Activated CD4-positive, alpha-beta T cell treated with anti-CD3 and anti-CD28 coated beads, Interleukin-2, amount 50 U/mL, for 4 hours (primary cell): ENCODE data around the gene SMAD7.

ENCODE experiments used
- DNase-seq, 2 experiments: peaks; one replicate each; pipeline ENCODE4 v3.0.0-alpha.2; 2020

The SMAD7 gene

DNA sequence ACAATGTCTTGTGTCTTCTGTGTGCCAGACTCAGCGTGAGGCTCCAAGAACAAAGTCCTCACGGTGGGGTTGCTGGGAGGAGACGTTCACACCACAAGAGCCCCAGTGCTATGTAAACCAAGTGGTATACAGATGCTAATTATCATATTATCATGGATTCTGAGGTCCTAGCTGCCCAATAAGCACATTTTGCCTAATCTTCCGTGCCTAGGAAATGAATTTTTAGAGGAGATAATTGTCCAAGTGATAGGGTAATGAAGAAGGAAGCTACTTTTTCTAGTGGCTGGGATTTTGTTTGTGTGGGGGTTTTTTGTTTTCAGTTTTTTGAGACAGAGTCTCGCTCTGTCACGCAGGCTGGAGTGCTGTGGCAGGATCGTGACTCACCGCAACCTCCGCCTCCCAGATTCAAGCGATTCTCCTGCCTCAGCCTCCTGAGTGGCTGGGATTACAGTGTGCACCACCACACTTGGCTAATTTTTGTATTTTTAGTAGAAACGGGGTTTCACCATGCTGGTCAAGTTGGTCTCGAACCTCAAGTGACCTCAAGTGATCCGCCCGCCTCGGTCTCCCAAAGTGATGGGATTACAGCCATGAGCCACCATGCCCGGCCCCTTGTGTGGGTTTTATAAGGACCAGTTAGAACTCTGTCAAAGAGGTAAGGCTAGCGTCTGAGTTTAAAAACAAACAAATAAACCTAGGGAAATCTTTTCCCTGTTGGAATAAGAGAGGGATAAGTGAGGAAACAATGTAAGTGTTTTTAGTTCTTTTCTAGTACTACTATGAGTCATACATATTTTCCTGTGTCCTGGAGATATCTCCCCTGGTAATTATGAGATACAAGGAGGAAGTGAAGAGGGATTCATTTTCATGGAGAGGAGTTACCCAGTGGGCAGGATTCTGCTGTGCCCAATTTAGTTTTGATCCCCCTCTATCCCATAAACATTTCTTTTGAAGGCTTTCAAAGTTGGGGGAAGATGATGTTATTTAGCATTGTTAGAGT lies 9.5 kb upstream of the SMAD7 start:
- no peak for DNase-seq

DNA sequence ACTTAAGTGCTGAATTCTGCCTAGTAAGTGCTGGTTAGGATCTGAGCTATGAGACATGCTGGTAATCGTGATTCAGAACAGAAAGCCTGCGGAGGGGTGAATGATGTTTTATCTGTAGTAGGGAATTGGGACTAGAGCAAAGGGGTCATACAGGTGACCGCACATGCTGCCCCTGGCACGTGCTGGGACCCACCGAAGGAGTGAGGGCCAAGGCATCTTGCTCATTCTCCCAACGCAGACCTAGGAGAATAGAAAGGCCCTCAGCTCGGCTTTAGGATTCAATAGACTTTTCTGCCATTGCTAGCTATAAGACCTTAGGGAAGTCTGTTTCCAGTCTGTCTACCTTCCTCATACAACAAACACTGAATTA lies 8.8 kb upstream of the SMAD7 start:
- no peak for DNase-seq

GRCh38 chr18:48958951-48959350 lies 8.2 kb upstream of the SMAD7 start:
- DNase-seq = no peak

- no peak for DNase-seq
These were observed 6.9 kb upstream of the SMAD7 start for GRCh38 chr18:48957616-48958015.

DNA sequence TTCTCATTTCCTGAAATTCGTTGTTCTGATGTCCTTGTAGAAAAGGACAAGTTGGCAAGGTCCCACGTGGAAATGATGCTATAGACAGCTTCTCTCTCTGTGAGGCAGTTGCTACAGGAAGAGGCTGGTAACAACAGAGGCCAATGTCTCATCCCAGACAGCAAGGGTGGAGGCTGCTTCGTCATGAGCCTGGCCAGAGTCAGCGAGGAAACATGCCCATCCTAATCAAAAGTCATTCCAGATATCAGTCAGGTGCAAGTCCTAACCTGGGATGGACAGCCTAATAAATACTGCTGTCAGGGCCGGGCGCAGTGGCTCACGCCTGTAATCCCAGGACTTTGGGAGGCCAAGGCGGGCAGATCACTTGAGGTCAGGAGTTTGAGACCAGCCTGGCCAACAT lies 6.4 kb upstream of the SMAD7 start:
- no peak for DNase-seq

- no peak for DNase-seq
These were observed 5.6 kb upstream of the SMAD7 start for GRCh38 chr18:48956356-48956755.

DNA sequence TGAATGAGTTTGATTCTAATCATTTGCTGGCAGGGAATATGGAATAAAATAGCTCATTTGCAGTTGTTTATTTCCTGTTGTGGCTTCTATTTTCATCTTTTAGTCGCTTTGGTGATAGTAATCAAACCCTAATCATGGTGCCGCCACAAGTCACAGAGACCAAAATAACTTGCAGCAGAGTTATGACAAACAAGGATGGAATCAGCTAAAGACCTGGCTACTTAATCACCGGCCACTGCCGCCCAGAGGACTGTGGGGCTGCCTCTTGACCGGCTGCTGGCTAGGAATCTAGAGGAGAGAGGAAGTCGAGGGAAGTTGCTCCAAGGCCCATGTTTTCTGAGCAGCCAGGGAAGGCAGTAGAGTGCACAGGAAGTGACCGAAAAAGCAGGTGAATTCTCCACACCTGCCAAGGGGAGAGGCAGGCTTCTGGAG lies 5.1 kb upstream of the SMAD7 start:
- no peak for DNase-seq

GRCh38 chr18:48954886-48955819 lies 4.4 kb upstream of the SMAD7 start:
- DNase-seq = no peak

GRCh38 chr18:48953104-48953706 lies 2.4 kb upstream of the SMAD7 start:
- no peak for DNase-seq

DNA sequence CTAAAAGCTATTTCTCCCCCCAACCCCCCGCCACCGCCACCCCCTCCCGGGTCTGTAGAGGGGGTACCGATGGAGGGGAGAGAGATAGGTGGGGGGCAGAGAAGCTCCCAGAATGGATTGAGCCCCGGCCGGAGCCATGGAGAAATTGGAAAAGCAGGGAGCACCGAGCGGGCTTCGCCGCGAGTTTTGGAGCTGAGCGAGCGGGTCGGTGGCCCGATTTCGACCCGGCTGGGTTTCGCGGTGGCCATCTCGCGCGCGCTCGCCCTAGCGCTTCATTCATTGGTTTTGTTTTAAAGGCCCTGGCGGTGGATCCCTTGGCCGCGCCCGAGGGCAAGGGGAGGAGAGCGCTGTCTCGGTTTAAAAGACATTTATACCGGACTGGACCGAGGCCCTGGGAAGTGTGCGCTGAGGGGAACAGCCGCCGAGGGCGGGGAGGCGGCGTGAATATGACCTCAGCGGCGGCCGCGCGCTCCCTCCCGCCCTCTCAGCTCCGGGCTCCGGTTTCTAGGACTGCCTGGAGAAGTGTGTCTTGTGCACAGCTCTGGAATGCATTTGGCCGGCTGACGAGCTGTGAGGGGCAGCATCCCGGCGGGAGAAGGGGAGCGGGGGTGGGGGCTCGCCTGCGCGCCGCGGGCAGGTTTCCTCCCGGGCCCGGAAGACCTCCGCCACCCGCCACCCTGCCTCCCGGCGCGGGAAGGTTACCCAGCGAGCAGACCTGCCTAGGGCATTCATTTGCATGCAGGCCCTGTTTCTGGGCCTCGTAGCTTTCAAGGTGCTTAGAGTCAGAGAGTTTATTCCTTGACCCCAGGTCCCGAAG lies 1.7 kb upstream of the SMAD7 start:
- DNase-seq = peak in 1 of 2 experiments; percentile 34

DNA sequence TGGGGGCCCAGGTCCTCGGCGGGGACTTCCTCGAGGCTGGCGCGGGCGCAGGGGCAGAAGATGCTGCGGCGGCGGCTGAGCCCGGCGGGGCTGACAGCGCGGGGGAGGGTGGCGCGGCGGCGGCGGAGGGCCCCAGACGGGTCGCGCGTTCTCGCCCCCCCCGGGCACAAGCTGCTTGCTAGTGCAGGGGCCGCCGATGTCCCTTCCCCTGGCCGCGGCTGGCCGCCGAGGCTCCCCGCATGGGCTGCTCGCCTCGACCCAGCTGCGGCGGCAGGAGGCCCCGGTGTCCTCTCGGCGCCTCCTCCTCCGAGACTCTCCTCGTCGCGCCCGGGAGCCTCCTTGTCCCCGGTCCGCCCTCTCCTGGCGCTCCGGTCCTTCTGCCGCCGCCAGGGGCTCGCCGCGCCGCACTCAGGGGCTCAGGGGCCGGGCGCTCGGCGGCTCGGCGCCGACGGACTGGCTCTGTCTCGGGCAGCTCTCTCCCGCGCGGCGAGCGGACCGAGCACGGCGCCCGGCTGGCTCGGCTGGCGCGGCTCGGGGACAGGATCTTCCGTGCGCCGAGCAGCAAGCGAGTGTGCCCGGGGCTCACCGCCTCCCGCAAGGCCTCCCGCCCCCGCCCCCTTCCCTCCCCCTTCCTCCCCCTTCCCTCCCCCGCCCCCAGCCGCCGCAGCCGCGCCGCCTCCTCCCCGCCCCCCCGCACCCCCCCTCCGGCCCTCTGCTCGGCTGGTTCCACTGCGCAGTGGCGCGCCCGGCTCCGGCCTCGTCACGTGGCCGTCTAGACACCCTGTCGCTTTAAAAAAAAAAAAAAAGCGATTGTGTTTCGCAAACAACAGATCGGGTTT lies 902 bp upstream of the SMAD7 start:
- peak; percentile 66 to 78 for DNase-seq

GRCh38 chr18:48949606-48950535 lies 894 bp downstream of the SMAD7 start:
- DNase-seq = no peak

DNA sequence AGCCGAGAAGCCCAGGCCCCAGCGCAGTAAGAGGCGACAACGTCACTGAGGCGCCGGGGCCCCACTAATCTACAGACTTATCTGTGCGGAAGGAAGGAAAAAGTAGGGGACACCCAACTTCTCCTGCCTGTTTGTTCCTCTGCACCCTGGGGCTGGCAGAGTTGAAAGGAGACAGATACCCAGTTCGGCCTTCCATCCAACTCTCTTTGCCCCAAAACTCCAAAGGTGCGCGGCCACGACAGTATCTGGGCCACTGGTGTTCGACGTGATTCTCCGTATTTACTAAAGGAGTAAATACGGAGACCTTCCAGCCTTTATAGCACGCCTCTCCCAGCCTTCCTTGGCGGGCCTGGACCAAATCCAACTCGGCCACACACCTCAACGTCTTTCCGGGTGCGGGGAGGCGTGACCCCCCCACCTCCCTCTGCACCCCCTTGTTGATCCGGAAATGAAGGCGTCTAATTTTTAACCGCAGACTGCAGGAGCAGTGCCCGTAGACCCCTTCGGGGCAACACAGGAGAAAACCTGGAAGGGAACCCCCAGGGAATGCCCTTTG lies 1.6 kb downstream of the SMAD7 start:
- no peak for DNase-seq

DNA sequence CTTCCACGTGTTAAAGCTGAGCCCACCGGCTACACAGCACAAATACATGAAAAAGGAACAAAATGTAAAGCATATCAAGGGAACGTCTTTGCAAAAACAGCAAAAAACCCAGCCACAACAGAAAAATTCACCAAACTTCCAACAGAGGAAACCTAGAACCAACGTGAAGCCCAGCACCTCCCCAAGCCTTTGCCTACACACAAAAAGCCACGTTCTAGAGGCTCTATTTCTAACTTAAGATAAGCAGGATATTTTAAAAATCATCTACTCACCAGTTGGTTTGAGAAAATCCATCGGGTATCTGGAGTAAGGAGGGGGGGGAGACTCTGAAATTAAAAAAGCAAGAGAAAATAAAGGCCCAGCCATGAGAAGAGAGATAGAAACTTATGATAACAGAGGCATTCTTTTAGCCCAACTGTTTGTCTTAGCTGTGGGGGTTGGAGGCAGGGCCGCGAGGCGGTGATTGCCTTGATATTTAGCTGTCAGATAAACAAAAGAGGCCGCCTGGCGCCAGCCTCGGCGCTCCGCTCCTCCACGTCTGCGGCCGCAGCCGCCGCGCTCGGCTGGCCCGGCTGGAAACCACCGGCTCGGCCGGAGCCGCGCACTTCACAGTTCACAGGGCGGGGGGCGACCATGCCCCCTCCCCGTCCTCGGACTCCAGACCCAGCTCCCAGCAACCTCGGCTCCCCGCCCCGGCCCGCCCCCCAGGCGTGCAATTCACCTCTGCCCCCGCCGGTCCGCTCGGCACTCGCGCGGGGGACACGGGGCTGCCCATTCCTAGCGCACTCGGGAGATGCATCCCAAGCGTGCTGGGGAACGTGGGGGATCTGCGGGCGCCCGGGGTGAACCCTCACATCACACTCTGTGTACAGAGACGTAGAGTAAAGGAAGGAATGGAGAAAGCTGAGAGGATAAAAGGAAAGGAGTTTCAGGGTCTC lies 2.4 kb downstream of the SMAD7 start:
- DNase-seq = peak in 1 of 2 experiments; percentile 31

- DNase-seq = no peak
These were observed 3.2 kb downstream of the SMAD7 start for GRCh38 chr18:48947560-48947959.

GRCh38 chr18:48947092-48947491 lies 3.7 kb downstream of the SMAD7 start:
- no peak for DNase-seq

DNA sequence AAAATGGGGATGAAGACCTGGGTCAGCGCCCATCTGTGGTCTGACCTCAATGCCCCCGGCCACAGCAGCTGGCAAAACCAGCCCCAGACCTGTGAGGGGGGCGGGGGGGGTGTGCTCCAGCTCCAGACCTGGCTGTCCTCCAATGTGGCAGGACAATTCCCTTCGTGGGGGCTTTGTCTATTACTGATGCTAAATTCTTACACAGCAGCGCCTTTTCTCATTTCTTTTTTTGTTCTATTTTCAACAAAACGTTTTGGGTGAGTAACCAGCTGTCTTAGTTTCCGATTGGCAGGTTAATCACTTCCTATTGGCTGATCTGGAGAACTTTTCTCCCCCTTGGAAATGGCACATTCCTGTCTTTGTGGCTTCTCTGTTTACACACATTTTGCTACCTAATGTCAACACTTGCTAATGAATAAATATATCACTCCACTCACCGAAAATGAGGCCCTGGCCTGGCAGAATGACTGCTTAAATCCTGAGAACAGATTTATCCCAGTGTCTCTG lies 4.4 kb downstream of the SMAD7 start:
- DNase-seq = no peak

DNA sequence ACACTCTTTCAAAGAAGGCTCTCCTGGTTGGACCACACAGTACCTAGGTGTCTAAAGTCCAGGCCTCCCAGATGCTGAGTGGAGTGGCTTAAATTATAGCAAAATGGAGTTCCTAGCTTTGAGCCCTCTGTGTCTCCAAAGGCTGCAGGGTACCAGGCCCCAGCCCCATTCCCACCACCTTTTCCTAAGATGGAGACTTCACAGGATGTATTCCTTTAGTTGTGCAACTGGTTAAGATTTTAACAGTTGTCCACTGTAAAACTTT lies 4.9 kb downstream of the SMAD7 start:
- DNase-seq = no peak

DNA sequence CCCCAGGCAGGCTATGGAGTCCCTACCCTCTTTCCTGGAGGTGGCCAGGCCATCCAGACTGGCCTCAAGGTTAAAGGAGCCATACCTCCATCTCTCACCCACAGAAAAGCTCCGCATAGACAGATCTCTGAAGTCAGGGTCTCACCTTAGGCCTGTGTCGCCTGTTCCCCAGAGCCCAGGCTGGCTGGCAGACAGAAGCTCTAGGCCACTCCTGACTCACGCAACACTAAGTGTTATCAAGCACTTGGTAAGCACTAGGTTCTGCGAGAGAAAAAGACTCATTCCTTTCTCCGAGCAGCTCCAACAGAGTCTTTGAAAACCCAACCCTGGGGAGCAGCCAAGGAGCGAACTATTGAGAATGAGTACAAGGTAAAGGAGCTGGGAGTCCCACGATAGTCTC lies 6.1 kb downstream of the SMAD7 start:
- DNase-seq = no peak
